Kidney glomerular epithelial cell (primary cell): Measurements from ENCODE around the gene ZNF516.

ENCODE experiments used
- DNase-seq: peaks from one replicate; lab custom pipeline; 2025; lab: John Stamatoyannopoulos, UW

Gene ZNF516

GRCh38 chr18:76441668-76442412 lies 53.2 kb downstream of the ZNF516 start:
- no peak for DNase-seq

DNA sequence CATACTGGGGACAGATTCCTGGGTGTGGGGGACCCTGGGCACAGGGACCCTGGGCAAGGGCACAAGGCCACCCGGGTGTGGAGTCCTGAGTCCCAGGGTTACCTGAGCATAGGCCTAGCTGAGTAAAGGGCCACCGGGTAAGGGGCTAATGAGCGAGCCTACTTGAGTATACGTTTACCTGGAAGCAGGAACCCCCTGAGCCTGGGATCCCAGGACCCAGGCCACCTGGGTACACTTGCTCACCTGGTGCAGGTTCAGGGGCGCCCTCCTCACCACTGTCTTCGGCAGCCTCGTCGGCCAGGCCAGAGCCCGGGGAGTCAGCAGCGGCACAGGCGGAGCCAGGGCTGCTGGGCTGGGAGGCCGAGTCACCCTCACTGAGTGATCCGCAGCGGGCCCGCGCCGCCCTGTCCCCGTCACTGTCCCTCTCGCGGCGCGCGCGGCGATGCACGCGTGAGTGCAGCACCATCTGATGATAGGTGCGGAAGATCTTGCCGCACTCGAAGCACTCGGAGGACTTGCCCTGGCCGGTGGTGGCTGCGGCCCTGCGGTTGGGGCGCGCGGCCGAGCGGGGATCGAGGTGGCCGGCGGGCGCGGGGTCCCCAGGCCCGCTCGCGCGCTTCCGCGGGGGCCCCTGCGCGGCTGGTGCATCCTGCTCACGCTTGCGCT lies 53.9 kb downstream of the ZNF516 start:
- no peak for DNase-seq

GRCh38 chr18:76437910-76438309 lies 57.1 kb downstream of the ZNF516 start:
- no peak for DNase-seq

DNA sequence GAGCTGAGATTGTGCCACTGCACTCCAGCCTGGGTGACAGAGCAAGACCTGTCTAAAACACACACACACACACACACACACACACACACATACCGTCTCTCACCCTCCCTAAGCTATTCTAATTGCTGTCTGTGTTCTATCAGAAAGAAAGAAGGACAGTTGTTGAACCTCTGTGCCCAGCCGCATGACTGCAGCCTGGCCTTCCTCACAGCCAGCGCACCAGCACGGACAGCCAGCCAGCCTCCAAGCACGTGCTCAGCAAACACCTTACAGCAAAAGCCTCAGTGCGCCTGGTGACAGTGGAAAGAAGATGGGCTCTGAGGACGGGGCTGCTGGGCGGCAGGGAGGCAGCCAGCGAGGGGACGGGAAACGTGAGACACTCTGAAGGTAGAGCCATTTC lies 58.0 kb downstream of the ZNF516 start:
- DNase-seq: no peak

DNA sequence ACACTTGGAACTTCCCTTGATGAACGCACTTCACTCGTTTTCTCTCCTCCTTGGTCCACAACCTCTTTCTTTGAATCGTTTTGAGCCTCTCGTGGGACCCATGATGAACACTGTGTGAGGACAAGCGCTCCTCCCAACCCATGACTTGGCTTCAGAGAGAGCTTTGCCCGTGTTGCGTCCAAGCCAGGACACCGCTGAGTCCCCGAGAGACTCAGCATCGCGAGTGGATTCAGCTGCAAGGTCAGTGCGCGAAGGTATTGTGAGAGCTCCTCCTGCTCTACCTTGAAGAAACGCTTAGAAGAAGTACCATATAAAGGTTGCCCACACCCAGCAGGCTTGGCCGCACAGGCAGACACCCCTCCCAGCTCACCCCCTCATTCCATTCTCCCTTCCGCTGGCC lies 58.7 kb downstream of the ZNF516 start:
- DNase-seq: no peak

DNA sequence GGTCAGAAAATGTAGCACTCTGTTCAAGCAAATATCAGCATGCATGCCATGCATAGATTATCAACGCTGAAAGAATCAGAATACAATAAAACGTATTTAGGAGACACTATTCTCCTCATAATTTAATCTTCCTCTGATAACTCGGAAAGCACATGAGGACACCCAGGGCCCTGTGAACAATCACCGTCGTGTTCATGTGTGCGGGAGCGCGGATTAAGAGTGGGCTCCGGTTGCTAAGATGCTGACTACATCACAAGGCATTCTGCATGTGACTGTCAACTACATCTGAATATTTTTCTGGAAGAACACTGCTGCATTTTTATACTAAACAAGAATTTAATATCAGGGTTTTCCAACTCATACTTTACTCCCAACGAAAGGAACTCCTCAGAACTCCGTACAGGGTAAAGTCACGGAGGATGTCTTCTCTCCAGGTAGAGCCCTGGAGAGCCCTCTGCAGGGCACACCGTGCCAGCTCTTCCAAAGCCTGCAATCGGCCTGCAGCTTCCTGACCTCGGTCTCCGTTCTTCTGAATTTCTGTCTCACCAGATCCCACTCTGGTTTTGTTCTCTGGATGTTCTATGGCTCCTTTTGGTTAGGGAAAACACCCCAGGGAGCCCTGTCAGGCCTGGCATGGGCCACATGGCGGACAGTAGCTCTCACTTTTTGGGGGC lies 59.6 kb downstream of the ZNF516 start:
- no peak for DNase-seq

DNA sequence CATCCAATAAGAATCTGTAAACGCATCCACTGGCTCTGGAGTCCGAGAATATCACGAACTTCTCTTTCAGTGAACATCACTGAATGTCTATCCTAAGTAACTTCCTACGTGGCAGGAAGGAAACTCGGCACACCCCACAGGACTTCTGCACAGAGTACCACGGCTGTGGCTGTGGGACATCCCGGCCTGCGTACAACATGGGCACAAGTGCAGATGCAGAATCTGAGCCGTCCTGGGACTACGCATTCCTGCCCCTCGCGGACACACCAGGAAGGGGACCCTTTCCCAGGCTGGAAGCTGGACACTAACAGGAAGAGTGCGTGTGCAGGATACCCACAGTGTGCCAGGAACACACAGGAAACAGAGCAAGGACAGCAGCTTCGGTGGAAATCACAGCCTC lies 60.6 kb downstream of the ZNF516 start:
- DNase-seq: no peak

- DNase-seq: no peak
These were observed 61.3 kb downstream of the ZNF516 start for GRCh38 chr18:76433788-76434187.

GRCh38 chr18:76432970-76433767 lies 61.9 kb downstream of the ZNF516 start:
- no peak for DNase-seq

- DNase-seq: no peak
These were observed 62.7 kb downstream of the ZNF516 start for GRCh38 chr18:76432274-76432755.

DNA sequence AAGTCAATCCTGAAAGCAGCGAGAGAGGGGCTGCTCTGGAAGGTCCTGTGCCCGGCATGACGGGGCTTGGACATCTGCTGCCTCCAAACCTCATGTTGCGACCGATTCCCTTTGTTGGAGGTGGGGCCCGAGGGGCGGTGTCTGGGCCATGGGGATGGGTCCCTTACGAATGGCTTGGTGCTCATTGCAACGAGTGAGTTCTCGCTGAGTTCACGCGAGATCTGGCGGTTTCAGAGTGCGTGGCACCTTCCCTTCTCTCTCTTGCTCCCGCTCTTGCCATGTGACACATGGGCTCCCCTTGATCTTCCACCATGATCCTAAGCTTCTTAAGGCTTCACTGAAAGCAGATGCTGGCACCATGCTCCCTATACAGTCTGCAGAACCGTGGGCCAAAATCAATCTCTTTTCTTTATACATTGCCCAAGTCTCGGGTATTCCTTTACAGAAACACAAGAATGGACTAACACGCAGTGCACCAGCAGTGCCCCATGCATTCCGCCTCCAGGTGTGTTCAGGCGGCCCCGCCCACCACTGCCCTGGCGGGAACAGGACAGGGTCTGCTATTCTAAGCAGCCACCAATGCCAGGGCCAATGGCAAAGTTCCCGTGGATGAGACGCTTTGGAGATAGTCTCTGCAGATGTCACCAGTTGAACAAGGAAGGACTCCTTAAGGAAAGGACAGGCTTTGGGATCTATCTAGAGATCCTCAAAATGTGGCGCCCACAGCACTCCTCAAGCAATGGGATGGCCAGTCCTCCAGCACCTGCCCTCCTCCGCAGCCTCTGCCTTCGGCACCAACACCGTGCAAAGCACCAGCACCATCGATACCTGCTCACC lies 63.4 kb downstream of the ZNF516 start:
- no peak for DNase-seq

DNA sequence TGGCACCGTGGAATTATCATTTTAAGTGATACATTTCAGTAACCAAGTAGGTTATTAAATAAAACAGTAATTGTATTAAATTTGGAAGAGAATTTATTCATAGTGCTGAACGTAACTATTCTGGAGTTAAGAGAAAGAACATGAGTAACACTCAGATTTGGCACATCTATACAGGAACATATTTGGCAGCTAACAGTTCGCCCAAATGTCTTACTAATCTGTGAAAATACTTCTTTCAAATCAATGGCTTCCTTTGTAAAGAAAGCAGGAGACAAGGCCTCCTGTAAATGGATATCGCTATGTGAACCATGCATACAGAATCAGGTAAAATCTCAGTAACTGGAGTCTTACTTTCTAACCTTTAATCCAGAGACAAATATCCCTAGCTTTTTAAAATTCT lies 64.4 kb downstream of the ZNF516 start:
- no peak for DNase-seq

DNA sequence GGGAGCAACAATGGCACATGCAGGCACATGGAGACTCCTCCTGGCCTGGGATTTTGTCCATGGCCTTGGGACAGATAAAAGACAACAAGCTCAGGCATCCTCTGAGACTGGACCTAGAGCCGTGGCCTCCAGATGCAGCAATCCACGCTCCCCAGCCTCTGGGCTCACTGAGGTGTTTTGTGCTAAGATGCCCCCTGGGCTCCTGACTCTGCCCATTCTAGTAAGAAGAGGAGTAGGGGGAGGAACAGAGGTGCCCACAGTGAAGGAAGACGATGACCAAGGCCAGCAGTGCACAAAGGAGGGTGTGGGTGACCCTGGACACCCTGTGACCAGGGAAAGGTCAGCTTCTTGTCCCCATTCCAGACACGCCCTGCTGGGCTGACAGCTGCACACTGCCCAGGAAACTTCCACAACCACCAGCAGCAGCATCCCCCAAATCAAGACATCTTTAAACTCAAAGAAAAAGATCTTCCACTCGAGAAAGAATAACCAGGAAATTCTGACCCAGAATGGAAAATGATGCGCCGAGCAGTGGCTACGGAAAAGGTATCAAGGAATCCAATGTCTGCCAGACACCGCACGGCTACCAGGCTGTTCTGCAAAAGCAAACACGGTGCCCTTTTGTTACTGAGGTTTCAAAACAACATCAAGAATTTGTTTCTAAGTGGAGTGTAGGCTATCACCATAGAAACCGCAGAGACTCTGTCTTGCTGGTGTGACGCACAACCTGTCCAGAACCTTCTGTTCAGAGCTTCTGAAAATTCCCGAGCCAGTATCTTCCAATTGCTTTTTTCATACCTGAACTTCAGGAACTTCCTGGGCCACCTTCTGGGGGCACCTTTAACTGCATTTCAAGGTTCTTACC lies 65.5 kb downstream of the ZNF516 start:
- DNase-seq: no peak

GRCh38 chr18:76428396-76429261 lies 66.4 kb downstream of the ZNF516 start:
- no peak for DNase-seq

DNA sequence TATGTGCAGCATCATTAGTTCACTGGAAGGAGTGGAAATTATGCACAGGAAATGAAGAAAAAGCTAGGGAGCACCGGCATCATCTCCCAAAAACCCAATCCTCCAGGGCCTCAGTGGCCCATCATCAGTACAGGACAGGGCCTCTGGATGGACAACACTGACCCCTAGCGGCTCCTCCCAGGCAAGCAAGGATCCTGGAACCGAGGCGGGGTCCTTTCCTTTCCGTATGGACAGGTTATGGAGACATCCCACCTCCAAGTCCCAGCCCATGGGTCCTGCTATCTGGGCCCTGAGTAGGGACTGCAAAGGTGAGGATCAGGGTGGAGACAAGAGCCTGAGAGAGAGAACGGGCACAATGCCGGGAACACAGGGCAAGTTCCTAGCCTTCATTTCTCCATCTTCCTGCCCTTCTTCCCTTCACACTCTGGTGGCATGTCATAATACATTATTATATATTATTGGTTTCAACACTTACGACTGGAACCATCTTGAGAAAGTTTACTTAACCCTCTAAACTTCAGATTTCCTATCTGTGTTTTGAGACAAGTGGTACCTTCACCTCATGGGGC lies 68.2 kb downstream of the ZNF516 start:
- DNase-seq: no peak

DNA sequence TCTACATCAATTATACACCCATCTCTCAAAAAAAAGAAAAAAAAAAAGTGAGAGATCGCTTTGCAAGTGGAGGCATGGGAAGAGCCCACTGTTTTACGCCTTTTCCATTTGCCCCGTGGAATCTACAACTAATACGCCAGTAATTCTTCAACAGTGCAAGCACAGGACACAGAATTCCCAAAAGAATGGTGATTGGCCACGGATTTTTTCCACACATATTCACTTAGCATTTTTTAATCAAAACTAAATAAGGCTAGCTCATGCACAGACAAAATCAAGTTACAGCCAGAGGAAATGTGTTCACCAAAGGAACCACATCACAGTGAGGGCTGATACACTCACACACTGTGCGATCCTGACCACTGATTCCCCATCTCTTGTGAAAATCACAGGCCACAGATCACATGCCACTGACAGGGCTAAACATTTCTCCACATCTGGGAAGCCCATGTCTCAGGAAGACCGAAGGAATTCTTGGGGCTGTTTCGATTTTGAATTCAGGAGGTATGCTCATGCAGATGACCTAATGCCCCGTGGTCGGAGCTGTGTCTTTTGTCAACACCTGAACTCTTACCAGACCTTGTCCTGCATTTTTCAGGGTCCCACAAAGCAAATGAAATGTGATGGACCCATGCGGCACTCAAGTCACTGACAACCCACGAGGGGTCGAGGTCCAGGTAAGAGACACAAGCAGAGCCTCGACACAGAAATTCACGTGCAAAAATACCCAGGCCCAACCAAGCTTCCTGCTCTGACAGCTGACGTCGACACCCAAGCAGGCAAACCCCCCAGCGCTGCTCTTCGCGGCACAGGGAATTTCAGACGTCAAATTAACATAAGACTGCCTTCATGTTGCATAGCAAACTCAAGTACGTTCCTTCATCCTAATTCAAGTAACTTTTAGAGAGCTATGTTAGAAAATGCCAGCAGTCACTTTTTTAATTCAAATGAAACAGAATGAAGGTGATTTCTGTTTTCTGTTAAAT lies 69.6 kb downstream of the ZNF516 start:
- DNase-seq: no peak

DNA sequence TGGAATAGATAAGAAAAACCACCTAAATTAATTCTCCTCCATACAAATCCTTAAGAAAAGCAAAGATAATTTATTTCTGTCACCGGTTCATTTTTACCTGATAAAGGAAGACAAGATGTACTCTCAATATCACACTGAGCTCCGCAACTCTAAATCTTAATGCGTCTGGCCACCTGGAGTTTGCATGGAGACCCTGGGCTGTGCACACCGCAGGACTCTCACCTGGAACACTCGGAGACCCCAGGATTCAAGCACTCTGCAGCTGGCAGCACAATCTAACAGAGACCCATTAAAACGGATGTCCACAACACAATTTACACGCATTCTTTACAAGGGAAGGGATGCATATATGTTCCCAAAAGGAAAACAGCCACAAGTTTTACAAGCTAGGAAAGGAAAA lies 72.2 kb downstream of the ZNF516 start:
- no peak for DNase-seq

- DNase-seq: no peak
These were observed 72.9 kb downstream of the ZNF516 start for GRCh38 chr18:76422121-76422520.
